AG10803 (cell line): ENCODE results near the gene SYVN1.
A peak's percentile ranks its signal among the peaks of the same experiment; 100 is the strongest.
"Not testable (repeated sequence)": the region's sequence is repeated elsewhere in the genome, so short reads cannot be mapped to it uniquely, and the experiment has no call there.

Experiments
- DNase-seq: peaks from one replicate; pipeline ENCODE4 v3.0.0; 2010; ENCODE audit warnings: low read depth
- H3K4me3 ChIP-seq: 2 replicates; pipeline ENCODE4 v1.5.1; 2011; ENCODE audit warnings: mild to moderate bottlenecking, low read length, control low read depth
- TF ChIP-seq, protein P1 (sequence below): conservative IDR thresholded peaks from 2 replicates; pipeline ENCODE4 v1.5.1; 2011; ENCODE audit warnings: mild to moderate bottlenecking, low read length, control low read depth, inconsistent platforms

SYVN1 gene

DNA sequence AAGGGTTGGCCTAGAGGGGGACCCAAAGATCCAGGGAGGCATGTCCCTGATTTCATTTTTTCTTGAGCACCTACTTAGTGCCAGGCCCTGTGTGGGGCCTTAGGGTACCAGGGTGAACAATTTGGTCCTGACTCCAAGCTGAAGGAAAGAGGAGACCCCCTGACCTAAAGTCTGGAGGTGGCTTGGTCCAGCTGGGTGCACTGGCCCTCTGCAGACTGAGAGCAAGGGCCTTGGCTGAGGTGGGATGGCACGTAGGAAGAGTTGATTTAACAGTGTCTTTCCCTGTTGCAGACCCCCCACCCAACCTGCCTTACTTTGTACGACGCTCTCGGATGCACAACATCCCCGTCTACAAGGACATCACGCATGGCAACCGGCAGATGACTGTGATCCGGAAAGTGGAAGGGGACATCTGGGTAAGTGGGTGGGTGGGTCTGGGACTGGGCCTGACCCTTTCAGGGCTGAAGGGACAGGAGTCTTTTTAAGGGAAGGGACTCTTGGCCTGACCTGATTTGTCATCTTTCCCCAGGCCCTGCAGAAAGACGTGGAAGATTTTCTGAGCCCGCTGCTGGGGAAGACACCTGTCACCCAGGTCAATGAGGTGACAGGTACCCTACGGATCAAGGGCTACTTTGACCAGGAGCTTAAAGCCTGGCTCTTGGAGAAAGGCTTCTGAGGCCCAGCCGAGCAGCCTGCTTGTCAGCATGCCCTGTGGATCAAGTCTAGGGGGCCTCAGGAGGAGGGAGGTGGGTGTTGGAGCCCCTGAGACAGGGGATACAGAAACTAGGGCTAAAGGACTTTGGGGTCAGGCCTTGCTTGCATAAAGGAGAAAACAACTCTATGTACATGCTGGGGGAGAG, 8.9 kb downstream of the SYVN1 start:
- TF ChIP-seq, protein P1, sequence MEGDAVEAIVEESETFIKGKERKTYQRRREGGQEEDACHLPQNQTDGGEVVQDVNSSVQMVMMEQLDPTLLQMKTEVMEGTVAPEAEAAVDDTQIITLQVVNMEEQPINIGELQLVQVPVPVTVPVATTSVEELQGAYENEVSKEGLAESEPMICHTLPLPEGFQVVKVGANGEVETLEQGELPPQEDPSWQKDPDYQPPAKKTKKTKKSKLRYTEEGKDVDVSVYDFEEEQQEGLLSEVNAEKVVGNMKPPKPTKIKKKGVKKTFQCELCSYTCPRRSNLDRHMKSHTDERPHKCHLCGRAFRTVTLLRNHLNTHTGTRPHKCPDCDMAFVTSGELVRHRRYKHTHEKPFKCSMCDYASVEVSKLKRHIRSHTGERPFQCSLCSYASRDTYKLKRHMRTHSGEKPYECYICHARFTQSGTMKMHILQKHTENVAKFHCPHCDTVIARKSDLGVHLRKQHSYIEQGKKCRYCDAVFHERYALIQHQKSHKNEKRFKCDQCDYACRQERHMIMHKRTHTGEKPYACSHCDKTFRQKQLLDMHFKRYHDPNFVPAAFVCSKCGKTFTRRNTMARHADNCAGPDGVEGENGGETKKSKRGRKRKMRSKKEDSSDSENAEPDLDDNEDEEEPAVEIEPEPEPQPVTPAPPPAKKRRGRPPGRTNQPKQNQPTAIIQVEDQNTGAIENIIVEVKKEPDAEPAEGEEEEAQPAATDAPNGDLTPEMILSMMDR = no peak
- H3K4me3 ChIP-seq = no peak overlapping the region
- DNase-seq = no peak

DNA sequence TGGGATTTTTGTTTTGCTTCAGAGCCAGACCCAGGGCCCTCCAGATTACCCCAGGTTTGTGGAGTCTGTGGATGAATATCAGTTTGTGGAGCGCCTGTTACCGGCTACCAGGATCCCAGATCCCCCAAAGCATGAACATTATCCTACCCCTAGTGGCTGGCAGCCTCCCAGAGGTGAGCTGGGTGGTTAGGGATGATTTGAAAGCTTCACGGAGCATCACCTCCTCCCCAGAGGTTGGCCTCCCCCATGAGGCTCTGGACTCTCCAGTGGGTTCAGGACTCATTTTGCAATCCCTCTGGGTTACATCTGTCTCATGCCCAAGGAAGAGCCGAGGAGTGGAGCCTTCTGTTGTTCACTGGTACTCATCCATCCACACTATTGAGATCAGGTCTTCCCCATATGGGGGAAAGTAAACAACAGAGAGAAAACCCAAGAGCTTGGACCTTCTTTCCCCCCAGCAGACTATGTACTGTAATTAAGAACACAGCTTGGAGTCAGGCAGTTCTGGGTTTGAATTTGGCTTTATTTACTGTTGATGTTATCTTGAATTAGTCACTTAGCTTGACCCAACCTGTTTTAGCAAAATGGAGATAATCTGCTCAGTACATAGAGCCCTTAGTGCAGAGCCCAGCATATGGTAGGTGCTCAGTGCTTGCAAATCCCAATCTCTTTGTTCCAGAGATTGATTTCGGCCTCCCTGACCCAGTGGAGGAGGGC, 9.7 kb downstream of the SYVN1 start:
- no peak for DNase-seq
- TF ChIP-seq, protein P1 = no peak
- H3K4me3 ChIP-seq = no peak overlapping the region

DNA sequence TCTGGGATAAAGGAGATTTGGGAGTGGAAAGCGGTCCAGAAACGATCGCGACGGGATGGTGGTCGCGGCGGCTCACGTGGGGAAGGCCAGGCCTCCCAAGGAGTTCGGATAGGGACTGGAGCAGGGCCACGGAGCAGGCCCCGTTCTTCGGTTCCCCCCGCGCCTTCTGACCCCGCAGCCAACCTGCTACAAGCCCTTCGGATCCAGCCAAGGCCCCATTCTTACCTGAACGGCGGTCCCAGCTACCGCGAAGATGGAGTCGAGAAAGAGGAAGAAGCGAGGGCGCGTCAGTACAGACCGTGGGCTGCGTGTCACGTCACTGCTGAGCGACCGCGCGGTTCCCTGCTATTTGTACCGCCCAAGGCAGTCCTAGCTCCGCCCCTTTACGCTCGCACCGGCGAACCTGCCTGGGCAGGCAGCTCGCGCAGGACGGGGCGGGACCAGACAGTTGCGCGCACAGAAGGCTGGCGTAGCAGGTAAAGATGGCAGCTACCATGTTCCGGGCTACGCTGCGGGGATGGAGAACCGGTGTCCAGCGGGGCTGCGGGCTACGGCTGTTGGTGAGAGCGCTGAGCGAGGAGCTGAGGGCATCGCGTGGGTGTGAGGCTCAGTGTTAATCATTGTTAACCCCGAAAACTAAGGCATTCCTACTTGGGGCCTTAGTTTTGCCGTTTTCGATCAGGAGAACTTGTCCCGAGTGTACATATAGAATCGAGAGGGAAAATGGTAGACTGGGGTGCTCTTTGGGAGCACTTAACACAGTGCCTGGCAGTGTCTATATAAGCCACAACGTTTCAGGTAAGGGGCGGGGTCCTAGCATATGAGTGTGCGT, 12.2 kb downstream of the SYVN1 start, which contains the start of the genes FAU and MRPL49:
Gene FAU (minus strand): TSS at position 270 of the 832 bp plus-strand sequence. CDS start 321 bp downstream, outside the sequence.
Gene MRPL49 (plus strand): TSS at position 457 of the 832 bp plus-strand sequence. CDS start 26 bp downstream, at position 483.
- DNase-seq = peak; percentile 92
- H3K4me3 ChIP-seq = peak within 1 kb of the TSS; percentile 98
- TF ChIP-seq, protein P1 = no peak

DNA sequence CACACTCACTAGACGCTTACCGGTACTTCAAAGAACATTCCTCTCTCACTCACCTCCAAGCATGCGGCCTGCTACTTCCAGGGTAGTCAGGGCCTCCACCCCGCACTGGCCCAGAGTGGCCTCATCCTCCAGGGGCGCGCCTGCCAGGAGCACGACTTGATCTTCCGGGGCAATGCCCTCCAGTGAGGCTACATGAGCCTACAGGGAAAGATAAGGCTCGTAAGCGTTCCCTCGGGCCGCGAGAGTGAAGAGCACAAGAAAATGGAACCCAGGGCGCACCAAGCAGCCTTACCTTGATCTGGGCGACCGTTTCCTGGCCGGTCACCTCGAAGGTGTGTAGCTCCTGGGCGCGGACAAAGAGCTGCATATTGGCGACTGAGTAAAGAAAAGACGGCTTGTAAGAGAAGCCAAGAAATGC, 12.9 kb downstream of the SYVN1 start:
- DNase-seq = no peak
- TF ChIP-seq, protein P1 = no peak
- peak overlapping the region; percentile 98 for H3K4me3 ChIP-seq

DNA sequence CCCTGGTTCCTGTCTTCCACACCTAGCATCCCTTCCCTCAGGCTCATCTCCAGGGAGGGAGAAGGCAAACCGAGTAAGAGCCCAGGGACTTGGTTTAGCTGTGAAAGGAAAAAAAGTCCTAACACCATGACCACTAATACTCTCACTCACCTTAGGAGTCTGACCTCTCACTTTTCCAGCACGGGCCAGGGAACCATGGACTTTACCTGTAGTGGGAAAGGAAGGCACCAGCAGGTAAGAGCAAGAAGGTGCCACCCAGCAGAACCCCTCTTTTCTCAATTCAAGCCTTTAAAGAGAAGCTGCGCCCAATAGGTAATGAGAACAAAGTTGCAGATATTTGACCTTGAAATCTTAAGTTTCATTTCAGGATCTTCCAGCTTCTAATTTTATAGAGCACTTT, 13.5 kb downstream of the SYVN1 start:
- H3K4me3 ChIP-seq = peak overlapping the region; percentile 98
- DNase-seq = no peak
- TF ChIP-seq, protein P1 = no peak

DNA sequence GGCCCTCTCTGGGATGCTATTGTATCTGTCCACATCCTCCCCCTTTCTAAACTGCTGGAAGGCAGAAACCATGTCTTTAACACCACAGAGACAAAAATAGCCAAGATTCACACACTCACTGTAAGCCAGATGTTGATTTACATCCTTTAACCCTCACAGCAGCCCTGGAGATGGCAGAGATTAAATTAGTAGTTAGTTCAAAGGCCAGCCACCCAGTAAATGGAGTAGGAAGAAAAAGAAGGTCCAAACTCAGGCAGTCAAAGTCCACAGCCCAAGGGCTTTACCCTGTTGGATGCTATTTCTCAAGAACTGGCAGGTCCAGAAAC, 14.7 kb downstream of the SYVN1 start:
- no peak overlapping the region for H3K4me3 ChIP-seq
- TF ChIP-seq, protein P1 = no peak
- DNase-seq = no peak

DNA sequence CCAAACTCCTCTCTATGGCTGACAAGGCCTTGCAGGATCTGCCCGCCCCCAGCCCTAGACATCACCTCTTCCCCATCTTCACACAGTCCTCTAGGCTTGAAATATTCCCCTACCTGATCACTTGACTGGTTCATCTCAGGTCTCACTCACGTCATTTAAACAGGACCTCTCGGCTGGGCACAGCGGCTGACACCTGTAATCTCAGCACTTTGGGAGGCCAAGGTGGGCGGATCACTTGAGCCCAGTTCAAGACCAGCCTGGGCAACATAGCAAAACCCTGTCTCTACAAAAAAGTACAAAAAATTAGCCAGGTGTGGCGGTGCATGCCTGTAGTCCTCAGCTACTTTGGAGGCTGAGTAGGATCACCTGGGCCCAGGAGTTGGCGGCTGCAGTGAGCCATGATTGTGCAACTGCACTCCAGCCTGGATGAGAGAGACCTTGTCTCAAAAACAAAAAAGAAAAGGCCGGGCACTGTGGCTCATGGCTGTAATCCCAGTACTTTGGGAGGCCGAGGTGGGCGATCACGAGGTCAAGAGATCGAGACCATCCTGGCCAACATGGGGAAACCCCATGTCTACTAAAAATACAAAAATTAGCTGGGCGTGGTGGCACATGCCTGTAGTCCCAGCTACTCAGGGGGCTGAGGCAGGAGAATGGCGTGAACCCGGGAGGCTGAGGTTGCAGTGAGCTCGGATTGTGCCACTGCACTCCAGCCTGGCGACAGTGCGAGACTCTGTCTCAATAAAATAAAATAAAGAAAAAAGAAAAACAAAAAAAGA, 15.2 kb downstream of the SYVN1 start:
- not testable (repeated sequence) for H3K4me3 ChIP-seq, DNase-seq
